Measurements from ENCODE around the gene ADD2. TPM values are rescaled to one million over a fixed set of nuclear protein-coding genes. Genes with fewer than 3 reads are reported as not detected.

Gene ADD2
- total RNA-seq, 1 donor from 2014 or later = 10.2 TPM

GRCh38 chr2:70793450-70793849, 25.4 kb upstream of the ADD2 start:
- Histone ChIP-seq H3K9me3 (no peaks in the 10 kb centered on the region), H3K27me3 (no peaks in the 10 kb centered on the region)

GRCh38 chr2:70790136-70790828, 22.3 kb upstream of the ADD2 start, which contains the start of gene FIGLA:
Gene FIGLA (minus strand): TSS chr2:70790643. CDS start chr2:70790638, 5 bp downstream.
- no peaks in the 10 kb centered on the region for H3K27me3 ChIP-seq
- H3K4me1 ChIP-seq = peaks cover 0 to 2% of the 10 kb centered on the region in 2 donors
- no peaks in the 10 kb centered on the region for H3K9me3 ChIP-seq
- intact Hi-C loops (cut with DNase I) = no loop called here
- no peak for DNase-seq (ENCODE audit: low spot score in 2 of 2)
- no peak within 1 kb of the TSS for H3K27ac ChIP-seq
- TF ChIP-seq CTCF (IDR thresholded peaks at IDR 0.05) = no peak
- no peaks in the 10 kb centered on the region for H3K36me3 ChIP-seq
- peak within 1 kb of the TSS; percentile 34 to 49 for H3K4me3 ChIP-seq

More at GRCh38 chr2:70793450-70793849, 25.4 kb upstream of the ADD2 start:
- Histone ChIP-seq H3K36me3 (no peaks in the 10 kb centered on the region), H3K27ac (no peak overlapping the region), H3K4me3 (no peak overlapping the region), H3K4me1 (peaks cover 0 to 2% of the 10 kb centered on the region in 2 donors)
- DNase-seq (ENCODE audit: low spot score in 2 of 2) = no peak
- TF ChIP-seq CTCF (IDR thresholded peaks at IDR 0.05) = no peak
- intact Hi-C loops (cut with DNase I) = no loop called here

- intact Hi-C loops (cut with DNase I) = no loop called here
Observed at GRCh38 chr2:70789304-70790135, 21.5 kb upstream of the ADD2 start.

GRCh38 chr2:70785137-70785911, 17.3 kb upstream of the ADD2 start:
- Histone ChIP-seq H3K27ac (no peak overlapping the region), H3K4me3 (no peak overlapping the region), H3K4me1 (peaks cover 0 to 2% of the 10 kb centered on the region in 2 donors), H3K36me3 (no peaks in the 10 kb centered on the region), H3K9me3 (no peaks in the 10 kb centered on the region), H3K27me3 (no peaks in the 10 kb centered on the region)
- DNase-seq (ENCODE audit: low spot score in 2 of 2) = no peak
- intact Hi-C loops (cut with DNase I) = no loop called here
- peak in 1 of 3 experiments; percentile 14 for TF ChIP-seq CTCF (IDR thresholded peaks at IDR 0.05)

More at GRCh38 chr2:70789304-70790135, 21.5 kb upstream of the ADD2 start:
- no peaks in the 10 kb centered on the region for H3K9me3 ChIP-seq
- H3K36me3 ChIP-seq = no peaks in the 10 kb centered on the region
- DNase-seq (ENCODE audit: low spot score in 2 of 2) = peak in 1 of 2 donors; percentile 71
- TF ChIP-seq CTCF (IDR thresholded peaks at IDR 0.05) = peak; percentile 6 to 49 (median 24)
- H3K27ac ChIP-seq = no peak overlapping the region
- no peaks in the 10 kb centered on the region for H3K27me3 ChIP-seq
- H3K4me1 ChIP-seq = peaks cover 0 to 2% of the 10 kb centered on the region in 2 donors
- peak overlapping the region; percentile 34 to 49 for H3K4me3 ChIP-seq

- no peak for TF ChIP-seq CTCF (IDR thresholded peaks at IDR 0.05)
- no peak overlapping the region for H3K27ac ChIP-seq
- no peaks in the 10 kb centered on the region for H3K9me3 ChIP-seq
- H3K27me3 ChIP-seq = no peaks in the 10 kb centered on the region
- peaks cover 0 to under 1% of the 10 kb centered on the region in 2 donors for H3K4me1 ChIP-seq
- no peaks in the 10 kb centered on the region for H3K36me3 ChIP-seq
- DNase-seq (ENCODE audit: low spot score in 2 of 2) = no peak
- H3K4me3 ChIP-seq = no peak overlapping the region
- intact Hi-C loops (cut with DNase I) = no loop called here
Observed at GRCh38 chr2:70784320-70784719, 16.3 kb upstream of the ADD2 start.
